ENCODE results near the gene ATP8A1.
"Not testable (repeated sequence)": the region's sequence is repeated elsewhere in the genome, so short reads cannot be mapped to it uniquely, and the experiment has no call there.

Gene ATP8A1

GRCh38 chr4:42397635-42398170, 259.2 kb downstream of the ATP8A1 start:
- no peak for DNase-seq

- no peak for DNase-seq
Observed at GRCh38 chr4:42396752-42397634, 259.9 kb downstream of the ATP8A1 start, which contains the start of gene SHISA3. Gene SHISA3, plus strand, starts transcription at chr4:42397488. Its CDS starts 569 bp downstream, at chr4:42398057.

GRCh38 chr4:42396361-42396751, 260.5 kb downstream of the ATP8A1 start:
- no peak for DNase-seq

- no peak for DNase-seq
Observed at GRCh38 chr4:42395595-42395994, 261.3 kb downstream of the ATP8A1 start.

- DNase-seq = no peak
Observed at GRCh38 chr4:42392436-42392835, 264.5 kb downstream of the ATP8A1 start.

- DNase-seq = no peak
Observed at GRCh38 chr4:42391981-42392380, 264.9 kb downstream of the ATP8A1 start.

- DNase-seq = no peak
Observed at GRCh38 chr4:42391355-42391664, 265.6 kb downstream of the ATP8A1 start.

GRCh38 chr4:42390622-42391354, 266.1 kb downstream of the ATP8A1 start:
- DNase-seq = no peak

- no peak for DNase-seq
Observed at GRCh38 chr4:42385516-42385915, 271.4 kb downstream of the ATP8A1 start.

- DNase-seq = no peak
Observed at GRCh38 chr4:42381666-42382065, 275.2 kb downstream of the ATP8A1 start.

- DNase-seq = no peak
Observed at GRCh38 chr4:42377497-42377896, 279.4 kb downstream of the ATP8A1 start.

- DNase-seq = not testable (repeated sequence)
Observed at GRCh38 chr4:42372303-42372702, 284.6 kb downstream of the ATP8A1 start.

- DNase-seq = no peak
Observed at GRCh38 chr4:42371305-42372252, 285.3 kb downstream of the ATP8A1 start.

GRCh38 chr4:42369489-42369888, 287.4 kb downstream of the ATP8A1 start:
- no peak for DNase-seq

- DNase-seq = no peak
Observed at GRCh38 chr4:42366959-42367358, 289.9 kb downstream of the ATP8A1 start.

- no peak for DNase-seq
Observed at GRCh38 chr4:42364266-42365053, 292.4 kb downstream of the ATP8A1 start.

- DNase-seq = no peak
Observed at GRCh38 chr4:42363614-42364013, 293.3 kb downstream of the ATP8A1 start.

- DNase-seq = no peak
Observed at GRCh38 chr4:42362591-42362990, 294.3 kb downstream of the ATP8A1 start.

- no peak for DNase-seq
Observed at GRCh38 chr4:42361456-42361855, 295.4 kb downstream of the ATP8A1 start.

- DNase-seq = no peak
Observed at GRCh38 chr4:42360256-42360669, 296.6 kb downstream of the ATP8A1 start.

GRCh38 chr4:42359711-42360110, 297.2 kb downstream of the ATP8A1 start:
- no peak for DNase-seq

Data from activated gamma-delta T cell treated with Interleukin-2 at 50 U/mL for 16 hours (primary cell).